Keratinocyte (primary cell): Measurements from ENCODE around the gene IGFLR1. TPM values are rescaled to one million over a fixed set of nuclear protein-coding genes. Genes with fewer than 3 reads are reported as not detected.

Source experiments
- DNase-seq: peaks from one replicate; pipeline ENCODE4 v3.0.0-alpha.2; 2011; ENCODE audit warnings: low read depth, missing footprints, low spot score
- FAIRE-seq: peaks from 2 replicates; lab custom pipeline; 2011; peaks lifted over from hg19 to GRCh38; lab: Jason Lieb, UNC
- H2AFZ ChIP-seq: 2 replicates; pipeline ENCODE4 v1.6.0; 2012; ENCODE audit warnings: low read length, control low read depth, inconsistent platforms; ENCODE audit not compliant: control insufficient read depth
- H3K27ac ChIP-seq: 2 replicates; pipeline ENCODE4 v1.5.1; 2011; ENCODE audit warnings: low read length; ENCODE audit not compliant: control insufficient read depth, insufficient read depth
- H3K27me3 ChIP-seq: 3 replicates; pipeline ENCODE4 v1.6.0; 2011; ENCODE audit warnings: low read length; ENCODE audit not compliant: control insufficient read depth, insufficient read depth; ENCODE audit errors: extremely low read depth
- H3K36me3 ChIP-seq, 2 experiments: 2 replicates in 1 of 2; 3 replicates in 1 of 2; pipeline ENCODE4 v1.5.1; 2011; ENCODE audit warnings: low read length in 2 of 2, mild to moderate bottlenecking in 1 of 2; ENCODE audit not compliant: control insufficient read depth in 2 of 2, insufficient read depth in 2 of 2; ENCODE audit errors: extremely low read depth in 1 of 2
- H3K4me1 ChIP-seq: 3 replicates; pipeline ENCODE4 v1.5.1; 2011; ENCODE audit warnings: low read length; ENCODE audit not compliant: control insufficient read depth, insufficient read depth; ENCODE audit errors: extremely low read depth
- H3K4me2 ChIP-seq: 3 replicates; pipeline ENCODE4 v1.6.0; 2011; ENCODE audit warnings: low read depth, low read length; ENCODE audit not compliant: control insufficient read depth, insufficient read depth; ENCODE audit errors: extremely low read depth
- H3K4me3 ChIP-seq, 3 experiments: fragments of 200-600 bp in 1 of 3; sonication (generic) in 1 of 3; 2 replicates in 2 of 3; 3 replicates in 1 of 3; pipeline ENCODE4 v1.5.1; 2011 to 2016; ENCODE audit warnings: low read length in 3 of 3, mild to moderate bottlenecking in 3 of 3, control low read depth in 2 of 3, inconsistent platforms in 1 of 3, low read depth in 1 of 3, mixed read lengths in 1 of 3, mixed run types in 1 of 3, moderate library complexity in 1 of 3; ENCODE audit not compliant: control insufficient read depth in 2 of 3, insufficient read depth in 2 of 3; ENCODE audit errors: extremely low read depth in 1 of 3
- H3K79me2 ChIP-seq: 2 replicates; pipeline ENCODE4 v1.6.0; 2012; ENCODE audit warnings: low read length; ENCODE audit not compliant: control insufficient read depth, insufficient read depth
- H3K9ac ChIP-seq: 3 replicates; pipeline ENCODE4 v1.6.0; 2011; ENCODE audit warnings: low read length; ENCODE audit not compliant: control insufficient read depth, insufficient read depth; ENCODE audit errors: extremely low read depth
- H3K9me1 ChIP-seq: 3 replicates; pipeline ENCODE4 v1.6.0; 2011; ENCODE audit warnings: low read length; ENCODE audit not compliant: control insufficient read depth, insufficient read depth; ENCODE audit errors: extremely low read depth
- H3K9me3 ChIP-seq: 2 replicates; pipeline ENCODE4 v1.5.1; 2012; ENCODE audit warnings: low read depth, low read length; ENCODE audit not compliant: control insufficient read depth
- H4K20me1 ChIP-seq: 3 replicates; pipeline ENCODE4 v1.6.0; 2011; ENCODE audit warnings: low read length; ENCODE audit not compliant: control insufficient read depth, insufficient read depth; ENCODE audit errors: extremely low read depth
- EZH2 ChIP-seq: IDR thresholded peaks from one replicate; pipeline ENCODE4 v1.6.1; 2012; ENCODE audit warnings: inconsistent platforms, mild to moderate bottlenecking, low read length, moderate library complexity
- dilution Hi-C: fragments of 300-500 bp; cut with MboI; formaldehyde crosslinking; loops from one replicate; pipeline ENCODE4 v1.7.0; 2020; ENCODE audit warnings: low sequenced_read_pairs; ENCODE audit not compliant: extremely low pct_ligation_motif_present
- polyA plus RNA-seq, 5 experiments: library from polyadenylated mRNA; depleted of rRNA in 3 of 5; stranded (reverse) in 3 of 5; stranded (forward) in 1 of 5; unstranded in 1 of 5; fragments of >200 nt; gene quantifications; 1 replicate in 1 of 5; 2 replicates in 3 of 5; 3 replicates in 1 of 5; pipeline versions ENCODE4 v1.2.1 to v1.2.3, GENCODE V29; 2011 to 2012; ENCODE audit warnings: missing spikeins in 2 of 5, low read depth in 1 of 5, low replicate concordance in 1 of 5
- TF ChIP-seq, protein P1 (sequence below), 3 experiments: IDR thresholded peaks in 1 of 3; conservative IDR thresholded peaks in 1 of 3; optimal IDR thresholded peaks in 1 of 3; 2 replicates in 2 of 3; 3 replicates in 1 of 3; pipeline versions ENCODE3 to v1.5.1; 2011; ENCODE audit warnings: low read length in 3 of 3, mild to moderate bottlenecking in 3 of 3, moderate library complexity in 2 of 3, control low read depth in 1 of 3, inconsistent platforms in 1 of 3; ENCODE audit not compliant: insufficient read depth in 2 of 3; ENCODE audit errors: extremely low read depth in 1 of 3

Gene IGFLR1
- polyA plus RNA-seq, 1 donor (not counting 4 experiments of a cell fraction or from before 2014, with no cell fraction given): 0.34 TPM

DNA sequence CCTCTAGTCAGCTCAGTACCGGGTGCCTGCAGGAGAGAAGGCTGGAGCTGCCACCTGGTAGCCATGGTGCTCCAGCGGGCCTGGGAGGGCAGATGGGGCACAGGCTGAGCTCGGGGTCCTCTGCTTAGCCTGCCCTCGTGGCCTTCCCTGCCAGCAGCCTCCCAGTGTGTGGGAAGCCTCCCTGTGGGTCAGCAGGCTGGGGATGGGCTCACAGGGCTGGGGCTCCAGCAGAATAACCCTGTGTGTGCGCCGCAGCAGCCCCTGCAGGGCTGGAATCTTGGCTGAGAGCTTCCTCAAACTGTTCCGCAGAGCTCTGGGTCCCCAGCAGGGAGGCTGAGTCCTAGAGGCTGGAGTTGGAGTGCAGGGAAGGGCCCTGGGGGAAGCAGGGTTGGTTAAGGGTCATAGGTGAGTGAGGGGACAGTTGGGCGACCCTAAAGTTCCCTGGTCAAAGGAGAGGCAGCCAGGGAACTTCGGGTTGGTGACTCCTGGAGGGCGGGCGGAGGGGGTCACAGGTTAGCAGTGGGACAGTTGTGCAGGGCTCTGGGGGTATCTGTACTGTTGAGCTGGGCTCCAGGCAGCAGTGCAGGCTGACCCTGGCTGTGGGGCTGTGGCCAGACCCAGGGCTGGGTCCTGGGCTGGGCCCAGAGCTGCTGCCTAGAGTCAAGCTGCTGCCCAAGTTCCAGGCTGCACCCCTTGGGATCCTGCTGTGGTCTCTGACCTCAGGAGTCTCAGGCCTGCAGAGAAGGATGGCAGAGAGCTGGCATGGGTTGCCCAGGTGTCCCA, 47.1 kb upstream of the IGFLR1 start:
- no peak overlapping the region for H3K9ac ChIP-seq
- no peaks in the 10 kb centered on the region for H3K36me3 ChIP-seq
- TF ChIP-seq EZH2: no peak
- TF ChIP-seq, protein P1, sequence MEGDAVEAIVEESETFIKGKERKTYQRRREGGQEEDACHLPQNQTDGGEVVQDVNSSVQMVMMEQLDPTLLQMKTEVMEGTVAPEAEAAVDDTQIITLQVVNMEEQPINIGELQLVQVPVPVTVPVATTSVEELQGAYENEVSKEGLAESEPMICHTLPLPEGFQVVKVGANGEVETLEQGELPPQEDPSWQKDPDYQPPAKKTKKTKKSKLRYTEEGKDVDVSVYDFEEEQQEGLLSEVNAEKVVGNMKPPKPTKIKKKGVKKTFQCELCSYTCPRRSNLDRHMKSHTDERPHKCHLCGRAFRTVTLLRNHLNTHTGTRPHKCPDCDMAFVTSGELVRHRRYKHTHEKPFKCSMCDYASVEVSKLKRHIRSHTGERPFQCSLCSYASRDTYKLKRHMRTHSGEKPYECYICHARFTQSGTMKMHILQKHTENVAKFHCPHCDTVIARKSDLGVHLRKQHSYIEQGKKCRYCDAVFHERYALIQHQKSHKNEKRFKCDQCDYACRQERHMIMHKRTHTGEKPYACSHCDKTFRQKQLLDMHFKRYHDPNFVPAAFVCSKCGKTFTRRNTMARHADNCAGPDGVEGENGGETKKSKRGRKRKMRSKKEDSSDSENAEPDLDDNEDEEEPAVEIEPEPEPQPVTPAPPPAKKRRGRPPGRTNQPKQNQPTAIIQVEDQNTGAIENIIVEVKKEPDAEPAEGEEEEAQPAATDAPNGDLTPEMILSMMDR (optimal IDR thresholded peaks at IDR 0.05 in 1 of 3, IDR thresholded peaks at IDR 0.05 in 1 of 3, conservative IDR thresholded peaks at IDR 0.05 in 1 of 3; ENCODE audit: extremely low read depth in 1 of 3, insufficient read depth in 2 of 3, low read length in 3 of 3): no peak
- H3K27ac ChIP-seq: no peak overlapping the region
- dilution Hi-C loops: no loop called here
- H3K4me2 ChIP-seq: no peak overlapping the region
- no peaks in the 10 kb centered on the region for H3K9me1 ChIP-seq
- H4K20me1 ChIP-seq: peaks cover 2% of the 10 kb centered on the region
- FAIRE-seq (no peak), DNase-seq (no peak)
- no peak overlapping the region for H3K4me3 ChIP-seq
- H3K4me1 ChIP-seq: no peaks in the 10 kb centered on the region
- no peaks in the 10 kb centered on the region for H3K79me2 ChIP-seq
- H3K27me3 ChIP-seq: no peaks in the 10 kb centered on the region
- H3K9me3 ChIP-seq: no peaks in the 10 kb centered on the region
- H2AFZ ChIP-seq: no peak overlapping the region

- DNase-seq (no peak), FAIRE-seq (no peak)
- H3K9me3 ChIP-seq: no peaks in the 10 kb centered on the region
- H4K20me1 ChIP-seq: peaks cover 2% of the 10 kb centered on the region
- H3K4me2 ChIP-seq: no peak overlapping the region
- no peak overlapping the region for H3K4me3 ChIP-seq
- H3K9me1 ChIP-seq: no peaks in the 10 kb centered on the region
- H3K4me1 ChIP-seq: no peaks in the 10 kb centered on the region
- no peaks in the 10 kb centered on the region for H3K27me3 ChIP-seq
- no peaks in the 10 kb centered on the region for H3K36me3 ChIP-seq
- dilution Hi-C loops: no loop called here
- no peaks in the 10 kb centered on the region for H3K79me2 ChIP-seq
- no peak overlapping the region for H3K9ac ChIP-seq
- H3K27ac ChIP-seq: no peak overlapping the region
- no peak overlapping the region for H2AFZ ChIP-seq
- TF ChIP-seq EZH2: no peak
- TF ChIP-seq, protein P1 (optimal IDR thresholded peaks at IDR 0.05 in 1 of 3, IDR thresholded peaks at IDR 0.05 in 1 of 3, conservative IDR thresholded peaks at IDR 0.05 in 1 of 3; ENCODE audit: extremely low read depth in 1 of 3, insufficient read depth in 2 of 3, low read length in 3 of 3): no peak
Measured at GRCh38 chr19:35788205-35788960, 46.1 kb upstream of the IGFLR1 start.
